Endodermal cell (in vitro differentiated cells): ENCODE data around the gene KAZALD1. TPM values are rescaled to one million over a fixed set of nuclear protein-coding genes. Genes with fewer than 3 reads are reported as not detected.
A peak's percentile ranks its signal among the peaks of the same experiment; 100 is the strongest.

ENCODE experiments used
- DNase-seq: peaks from one replicate; pipeline ENCODE4 v3.0.0-alpha.2; 2017
- H3K27ac ChIP-seq: 2 replicates; pipeline ENCODE4 v1.5.1; 2013; ENCODE audit warnings: mild to moderate bottlenecking, low read depth, low read length, moderate library complexity
- H3K27me3 ChIP-seq: 2 replicates; pipeline ENCODE4 v1.6.1; 2013; ENCODE audit warnings: mild to moderate bottlenecking, low read length, moderate library complexity; ENCODE audit not compliant: insufficient read depth, control insufficient read depth, poor library complexity, severe bottlenecking
- H3K36me3 ChIP-seq: 2 replicates; pipeline ENCODE4 v1.7.0; 2013; ENCODE audit warnings: mild to moderate bottlenecking, low read length, moderate library complexity; ENCODE audit not compliant: control insufficient read depth, insufficient read depth
- H3K4me1 ChIP-seq: one replicate; pipeline ENCODE4 v1.7.0; 2013; ENCODE audit warnings: low read length; ENCODE audit not compliant: control insufficient read depth, insufficient read depth
- H3K4me3 ChIP-seq: 2 replicates; pipeline ENCODE4 v1.5.1; 2013; ENCODE audit warnings: mild to moderate bottlenecking, low read length, moderate library complexity
- H3K9ac ChIP-seq: 2 replicates; pipeline ENCODE4 v1.6.1; 2013; ENCODE audit warnings: mild to moderate bottlenecking, low read length, moderate library complexity; ENCODE audit not compliant: poor library complexity, severe bottlenecking; ENCODE audit errors: extremely low read depth
- H3K9me3 ChIP-seq: 2 replicates; pipeline ENCODE4 v1.6.1; 2013; ENCODE audit warnings: mild to moderate bottlenecking, low read length, moderate library complexity; ENCODE audit not compliant: control insufficient read depth
- H3K27ac Mint-ChIP-seq: 2 replicates; pipeline ENCODE4 v1.8.0; 2020; ENCODE audit warnings: mixed read lengths
- H3K27me3 Mint-ChIP-seq: 2 replicates; pipeline ENCODE4 v1.8.0; 2021; ENCODE audit warnings: mild to moderate bottlenecking, mixed read lengths; ENCODE audit not compliant: insufficient read depth
- H3K36me3 Mint-ChIP-seq: 2 replicates; pipeline ENCODE4 v1.8.0; 2020; ENCODE audit warnings: low read depth, mixed read lengths
- H3K4me1 Mint-ChIP-seq: 2 replicates; pipeline ENCODE4 v1.8.0; 2020; ENCODE audit warnings: mixed read lengths
- H3K4me3 Mint-ChIP-seq: 2 replicates; pipeline ENCODE4 v1.8.0; 2020; ENCODE audit warnings: mild to moderate bottlenecking, moderate library complexity, mixed read lengths
- H3K9me3 Mint-ChIP-seq: 2 replicates; pipeline ENCODE4 v1.8.0; 2020; ENCODE audit warnings: mild to moderate bottlenecking, mixed read lengths
- WGBS, 2 experiments: methylation state at CpG; one replicate each; pipeline versions ENCODE4 v1.1.5 to v1.1.7; 2013; ENCODE audit warnings: missing lambda C conversion rate in 2 of 2, mixed read lengths in 1 of 2; ENCODE audit not compliant: insufficient coverage in 1 of 2, insufficient read length in 1 of 2; 5-methylcytosine and 5-hydroxymethylcytosine counted together
- total RNA-seq, 2 donors: library from RNA; stranded (reverse); fragmentation: NEBNext Ultra II Directional in 1 of 2; extraction: Animal tissue kit (Norgen Biotek cat#: 25700) in 1 of 2; gene quantifications; 2 replicates in 1 of 2; 3 replicates in 1 of 2; pipeline ENCODE4 v1.2.1, GENCODE V29; 2021
- TF ChIP-seq, protein P1 (sequence below): fragments of 200-600 bp; sonication (generic); conservative IDR thresholded peaks from 2 replicates; pipeline ENCODE4 v1.5.0; 2021; ENCODE audit warnings: antibody characterized with exemption, mild to moderate bottlenecking

KAZALD1 gene
- total RNA-seq, 2 donors from 2014 or later = 5.2 to 10.0 TPM

DNA sequence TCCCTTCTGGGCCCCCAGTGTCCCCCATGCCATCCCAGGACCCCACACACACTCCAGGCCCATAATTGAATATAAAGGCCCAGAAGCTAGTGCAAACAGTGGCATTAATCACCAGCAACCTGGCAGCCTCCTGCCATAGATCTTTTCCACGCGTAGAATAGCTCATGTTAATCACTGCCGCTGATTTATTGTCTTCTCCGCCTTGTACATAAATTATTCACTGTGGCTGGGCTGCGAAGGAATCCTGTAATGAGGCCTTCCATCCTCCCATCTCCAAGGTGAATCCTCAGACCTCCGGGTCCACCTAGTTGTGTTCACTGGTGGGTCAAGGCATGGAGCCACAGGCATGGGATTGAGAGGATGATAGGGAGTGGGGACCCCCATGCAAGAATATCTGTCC is 33.2 kb downstream of the KAZALD1 start:
- Histone ChIP-seq H3K9ac (no peak overlapping the region), H3K36me3 (no peaks in the 10 kb centered on the region), H3K27ac (no peak overlapping the region), H3K27me3 (peaks cover 44% of the 10 kb centered on the region), H3K9me3 (no peaks in the 10 kb centered on the region), H3K4me3 (no peak overlapping the region), H3K4me1 (peaks cover 2% of the 10 kb centered on the region)
- H3K4me3 Mint-ChIP-seq = no peak overlapping the region
- TF ChIP-seq, protein P1, sequence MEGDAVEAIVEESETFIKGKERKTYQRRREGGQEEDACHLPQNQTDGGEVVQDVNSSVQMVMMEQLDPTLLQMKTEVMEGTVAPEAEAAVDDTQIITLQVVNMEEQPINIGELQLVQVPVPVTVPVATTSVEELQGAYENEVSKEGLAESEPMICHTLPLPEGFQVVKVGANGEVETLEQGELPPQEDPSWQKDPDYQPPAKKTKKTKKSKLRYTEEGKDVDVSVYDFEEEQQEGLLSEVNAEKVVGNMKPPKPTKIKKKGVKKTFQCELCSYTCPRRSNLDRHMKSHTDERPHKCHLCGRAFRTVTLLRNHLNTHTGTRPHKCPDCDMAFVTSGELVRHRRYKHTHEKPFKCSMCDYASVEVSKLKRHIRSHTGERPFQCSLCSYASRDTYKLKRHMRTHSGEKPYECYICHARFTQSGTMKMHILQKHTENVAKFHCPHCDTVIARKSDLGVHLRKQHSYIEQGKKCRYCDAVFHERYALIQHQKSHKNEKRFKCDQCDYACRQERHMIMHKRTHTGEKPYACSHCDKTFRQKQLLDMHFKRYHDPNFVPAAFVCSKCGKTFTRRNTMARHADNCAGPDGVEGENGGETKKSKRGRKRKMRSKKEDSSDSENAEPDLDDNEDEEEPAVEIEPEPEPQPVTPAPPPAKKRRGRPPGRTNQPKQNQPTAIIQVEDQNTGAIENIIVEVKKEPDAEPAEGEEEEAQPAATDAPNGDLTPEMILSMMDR = no peak
- H3K27me3 Mint-ChIP-seq = peaks cover 46% of the 10 kb centered on the region
- peaks cover 5% of the 10 kb centered on the region for H3K4me1 Mint-ChIP-seq
- WGBS, 2 experiments = 90 to 95% methylated on average over 5 to 6 of the region's 6 CpGs
- H3K36me3 Mint-ChIP-seq = no peaks in the 10 kb centered on the region
- no peaks in the 10 kb centered on the region for H3K9me3 Mint-ChIP-seq
- no peak overlapping the region for H3K27ac Mint-ChIP-seq
- no peak for DNase-seq

DNA sequence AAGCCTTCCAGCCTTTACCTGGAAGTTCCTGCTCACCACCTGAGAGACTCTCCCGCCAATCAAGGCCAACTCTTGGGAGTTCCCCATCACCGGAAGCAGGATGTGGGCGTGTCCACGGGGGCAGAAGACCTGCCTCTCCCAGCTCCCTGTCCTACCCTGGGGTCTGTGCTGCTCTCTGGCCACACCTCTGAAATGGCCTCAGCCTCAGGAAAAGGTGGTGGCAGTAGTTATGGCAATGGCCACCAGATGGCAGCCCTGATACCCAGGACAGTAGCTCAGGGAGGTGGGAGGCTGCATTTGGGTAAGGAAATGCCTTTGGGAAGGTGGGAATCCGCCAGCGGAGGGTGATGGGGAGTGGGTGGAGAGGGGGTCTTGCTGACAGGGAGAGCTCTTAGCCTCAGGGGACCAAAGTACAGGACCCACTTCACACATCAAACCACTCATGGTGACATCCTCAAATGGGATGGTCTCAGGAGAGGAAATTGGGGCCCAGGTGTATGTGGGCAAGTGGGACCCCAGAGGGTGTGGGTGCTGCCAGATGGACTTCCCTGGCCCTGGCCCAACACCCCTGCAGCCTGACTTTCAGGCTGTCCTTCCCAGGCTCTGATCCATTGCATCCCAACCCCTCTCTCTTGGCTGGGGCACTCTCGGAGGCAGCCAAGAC is 33.9 kb downstream of the KAZALD1 start:
- TF ChIP-seq, protein P1 = peak; percentile 89
- DNase-seq = peak; percentile 100
- H3K36me3 Mint-ChIP-seq = no peaks in the 10 kb centered on the region
- peaks cover 5% of the 10 kb centered on the region for H3K4me1 Mint-ChIP-seq
- H3K4me3 ChIP-seq = no peak overlapping the region
- H3K9me3 ChIP-seq = no peaks in the 10 kb centered on the region
- no peaks in the 10 kb centered on the region for H3K36me3 ChIP-seq
- H3K27me3 ChIP-seq = peaks cover 46% of the 10 kb centered on the region
- no peak overlapping the region for H3K4me3 Mint-ChIP-seq
- H3K27me3 Mint-ChIP-seq = peaks cover 48% of the 10 kb centered on the region
- H3K27ac Mint-ChIP-seq = no peak overlapping the region
- H3K27ac ChIP-seq = no peak overlapping the region
- H3K9me3 Mint-ChIP-seq = no peaks in the 10 kb centered on the region
- 14 to 40% methylated on average over 1 to 7 of the region's 7 CpGs for WGBS, 2 experiments
- no peak overlapping the region for H3K9ac ChIP-seq
- H3K4me1 ChIP-seq = peaks cover 2% of the 10 kb centered on the region

DNA sequence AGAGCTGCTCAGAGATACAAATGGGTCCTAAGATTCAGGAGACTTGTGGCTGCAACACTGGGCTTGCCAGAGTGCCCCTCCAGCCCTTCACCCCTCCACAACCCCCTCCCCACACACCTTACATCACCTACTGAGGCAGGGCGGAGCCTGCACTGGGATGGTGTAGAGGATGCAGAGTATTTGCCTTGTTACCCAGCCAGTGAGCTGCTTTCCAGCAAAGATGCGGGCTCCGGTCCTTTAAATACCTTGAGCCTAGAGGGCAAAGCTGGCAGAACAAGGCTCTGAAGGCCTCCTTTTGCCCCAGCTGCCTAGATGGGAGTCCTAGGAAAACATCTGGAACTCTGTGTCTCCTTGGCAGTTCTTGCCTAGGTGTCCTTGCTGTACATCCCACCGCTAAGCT is 34.6 kb downstream of the KAZALD1 start:
- 90% methylated on average over 3 to 4 of the region's 4 CpGs for WGBS, 2 experiments
- peaks cover 44% of the 10 kb centered on the region for H3K27me3 Mint-ChIP-seq
- no peak overlapping the region for H3K27ac Mint-ChIP-seq

More for the DNA sequence above, 34.6 kb downstream of the KAZALD1 start:
- Histone ChIP-seq H3K4me3 (no peak overlapping the region), H3K27me3 (peaks cover 47% of the 10 kb centered on the region), H3K27ac (no peak overlapping the region), H3K36me3 (no peaks in the 10 kb centered on the region), H3K9me3 (no peaks in the 10 kb centered on the region), H3K4me1 (peaks cover 2% of the 10 kb centered on the region), H3K9ac (no peak overlapping the region)
- TF ChIP-seq, protein P1 = no peak
- DNase-seq = peak; percentile 53
- H3K36me3 Mint-ChIP-seq = no peaks in the 10 kb centered on the region
- H3K9me3 Mint-ChIP-seq = no peaks in the 10 kb centered on the region
- no peak overlapping the region for H3K4me3 Mint-ChIP-seq
- peaks cover 5% of the 10 kb centered on the region for H3K4me1 Mint-ChIP-seq
